ENCODE results near the gene RAB8A.
"Not testable (repeated sequence)": the region's sequence is repeated elsewhere in the genome, so short reads cannot be mapped to it uniquely, and the experiment has no call there.

The RAB8A gene

GRCh38 chr19:16143399-16144215, 31.9 kb downstream of the RAB8A start, which contains the start of gene HSH2D:
HSH2D (plus strand) TSS chr19:16143685; CDS start chr19:16148751, 5,066 bp downstream.
- peak; percentile 84 for DNase-seq

- DNase-seq = no peak
Observed at GRCh38 chr19:16144216-16144581, 32.5 kb downstream of the RAB8A start.

- DNase-seq = no peak
Observed at GRCh38 chr19:16146112-16146511, 34.4 kb downstream of the RAB8A start.

- no peak for DNase-seq
Observed at GRCh38 chr19:16148443-16149229, 36.9 kb downstream of the RAB8A start.

- no peak for DNase-seq
Observed at GRCh38 chr19:16153582-16154336, 42.1 kb downstream of the RAB8A start.

GRCh38 chr19:16154557-16154956, 42.9 kb downstream of the RAB8A start:
- no peak for DNase-seq

- DNase-seq = no peak
Observed at GRCh38 chr19:16155128-16155527, 43.4 kb downstream of the RAB8A start.

- DNase-seq = no peak
Observed at GRCh38 chr19:16156904-16157303, 45.2 kb downstream of the RAB8A start.

- DNase-seq = no peak
Observed at GRCh38 chr19:16157601-16158000, 45.9 kb downstream of the RAB8A start.

GRCh38 chr19:16159655-16160054, 48.0 kb downstream of the RAB8A start:
- no peak for DNase-seq

- no peak for DNase-seq
Observed at GRCh38 chr19:16160445-16160942, 48.8 kb downstream of the RAB8A start.

- peak; percentile 74 for DNase-seq
Observed at GRCh38 chr19:16160943-16161560, 49.4 kb downstream of the RAB8A start.

GRCh38 chr19:16161840-16162239, 50.2 kb downstream of the RAB8A start:
- peak; percentile 43 for DNase-seq

GRCh38 chr19:16164222-16164890, 52.7 kb downstream of the RAB8A start:
- no peak for DNase-seq

- no peak for DNase-seq
Observed at GRCh38 chr19:16166417-16166816, 54.7 kb downstream of the RAB8A start.

- no peak for DNase-seq
Observed at GRCh38 chr19:16167055-16167454, 55.4 kb downstream of the RAB8A start.

GRCh38 chr19:16168465-16169081, 56.9 kb downstream of the RAB8A start:
- DNase-seq = peak; percentile 34

- no peak for DNase-seq
Observed at GRCh38 chr19:16170134-16170533, 58.4 kb downstream of the RAB8A start.

- no peak for DNase-seq
Observed at GRCh38 chr19:16175954-16176353, 64.3 kb downstream of the RAB8A start.

- DNase-seq = not testable (repeated sequence)
Observed at GRCh38 chr19:16178866-16179265, 67.2 kb downstream of the RAB8A start.

- DNase-seq = no peak
Observed at GRCh38 chr19:16180611-16181010, 68.9 kb downstream of the RAB8A start.
